Inferior parietal cortex (tissue), 1 donor: Measurements from ENCODE around the gene VSNL1.
A peak's percentile ranks its signal among the peaks of the same experiment; 100 is the strongest.
"Not testable (repeated sequence)": the region's sequence is repeated elsewhere in the genome, so short reads cannot be mapped to it uniquely, and the experiment has no call there.

ENCODE experiments used
- DNase-seq: peaks from one replicate; pipeline ENCODE4 v3.0.0-alpha.2; 2016; ENCODE audit errors: extremely low spot score

VSNL1 gene

GRCh38 chr2:17542471-17542870, 2.0 kb downstream of the VSNL1 start:
- DNase-seq, result no peak

GRCh38 chr2:17543131-17543660, 2.7 kb downstream of the VSNL1 start:
- DNase-seq, result peak; percentile 45

GRCh38 chr2:17543848-17544247, 3.4 kb downstream of the VSNL1 start:
- DNase-seq, result peak; percentile 21

GRCh38 chr2:17544256-17544655, 3.8 kb downstream of the VSNL1 start:
- DNase-seq, result peak; percentile 26

GRCh38 chr2:17545680-17546613, 5.5 kb downstream of the VSNL1 start:
- DNase-seq, result no peak

DNA sequence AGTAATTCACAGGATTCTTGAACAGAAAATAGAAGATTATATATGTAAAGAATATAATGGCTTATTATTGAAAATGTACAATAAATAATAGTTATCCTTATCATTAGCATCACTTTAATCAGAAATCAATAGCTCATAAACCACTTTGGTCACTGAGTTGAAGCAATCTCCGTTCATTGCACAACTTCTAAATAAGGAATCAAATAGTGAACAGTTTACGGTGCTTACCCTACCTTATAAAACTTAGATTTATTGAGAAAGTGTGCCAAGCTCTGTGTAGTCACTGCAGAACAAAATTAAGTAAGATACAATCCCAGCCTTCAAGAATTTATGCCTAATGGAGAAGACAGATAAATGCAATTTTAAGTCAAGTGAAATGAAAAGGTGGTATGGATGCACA, 6.7 kb downstream of the VSNL1 start:
- DNase-seq, result no peak

DNA sequence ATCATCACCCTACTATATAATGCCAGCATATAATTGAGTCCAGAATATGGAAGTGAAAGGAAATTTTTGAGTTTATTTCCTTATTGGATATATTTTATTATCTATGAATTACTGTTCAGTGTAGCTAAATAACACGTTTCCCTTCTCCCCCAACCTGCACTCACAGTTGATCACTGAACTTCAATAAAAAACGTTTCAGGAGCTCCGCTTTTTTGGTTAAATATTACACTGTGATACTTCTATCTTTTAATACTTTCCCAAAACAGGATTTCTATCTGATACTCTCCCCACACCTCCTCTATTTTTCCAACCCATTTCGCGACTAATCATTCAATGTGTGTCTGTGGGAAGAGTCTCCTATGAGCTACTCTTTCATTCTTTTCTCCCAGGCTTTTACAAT, 7.2 kb downstream of the VSNL1 start:
- DNase-seq, result no peak

DNA sequence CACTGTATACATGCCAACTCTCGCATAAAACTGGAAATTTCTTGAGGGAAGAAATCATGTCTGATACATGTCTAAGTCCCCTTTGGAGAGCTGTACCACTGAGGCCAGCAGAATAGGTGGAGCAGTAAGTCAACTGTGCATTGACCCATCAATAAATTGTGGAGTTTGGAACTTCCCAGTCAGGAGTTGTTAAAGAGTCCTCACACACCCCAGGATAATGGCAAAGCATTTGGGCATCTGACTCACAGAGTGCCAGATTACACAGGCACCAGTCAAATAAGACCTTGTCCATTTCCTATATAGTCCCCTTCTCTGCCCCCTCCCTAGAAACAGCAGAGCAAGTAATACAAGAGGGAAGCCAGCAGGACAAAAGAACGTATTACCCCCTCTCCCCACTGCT, 10.4 kb downstream of the VSNL1 start:
- no peak for DNase-seq

GRCh38 chr2:17555150-17555549, 14.7 kb downstream of the VSNL1 start:
- no peak for DNase-seq

DNA sequence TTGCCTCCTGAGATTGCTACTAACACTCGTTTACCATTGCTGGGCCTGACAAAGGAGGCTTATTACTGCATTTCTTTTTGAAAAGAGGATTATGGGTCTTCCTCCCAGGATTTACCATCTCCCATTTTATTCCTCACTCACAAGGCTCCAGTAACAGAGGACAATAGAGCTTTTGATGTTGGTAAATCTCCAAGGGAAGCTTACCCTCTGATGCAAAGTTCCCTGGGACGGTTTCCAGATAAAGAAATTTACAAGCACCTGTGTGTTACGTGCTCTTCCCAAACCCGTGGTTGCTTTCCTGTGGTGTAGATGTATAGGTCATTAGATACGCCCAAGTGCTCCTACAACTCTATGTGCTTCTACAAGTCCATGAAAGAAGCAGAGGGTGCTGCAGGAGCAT, 17.1 kb downstream of the VSNL1 start:
- no peak for DNase-seq

DNA sequence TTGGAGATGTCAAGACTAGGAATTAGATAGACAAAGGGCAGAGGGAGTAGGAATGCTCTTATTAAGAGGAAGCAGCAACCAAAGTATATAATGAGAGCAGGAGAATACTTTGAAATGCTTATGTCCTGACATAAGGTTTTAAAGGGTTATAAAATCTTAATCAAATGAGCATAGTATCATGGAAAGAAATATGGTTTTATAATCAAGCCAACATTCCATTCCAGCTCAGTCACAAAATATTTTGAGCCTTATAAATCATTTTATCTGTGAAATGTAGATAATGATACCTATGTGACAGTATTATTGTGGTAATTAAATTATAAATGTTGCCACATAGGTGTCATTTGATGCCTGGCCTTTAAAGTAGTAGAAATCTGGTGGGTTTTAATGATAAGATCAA, 17.6 kb downstream of the VSNL1 start:
- DNase-seq, result no peak

GRCh38 chr2:17558878-17559277, 18.4 kb downstream of the VSNL1 start:
- DNase-seq, result no peak

DNA sequence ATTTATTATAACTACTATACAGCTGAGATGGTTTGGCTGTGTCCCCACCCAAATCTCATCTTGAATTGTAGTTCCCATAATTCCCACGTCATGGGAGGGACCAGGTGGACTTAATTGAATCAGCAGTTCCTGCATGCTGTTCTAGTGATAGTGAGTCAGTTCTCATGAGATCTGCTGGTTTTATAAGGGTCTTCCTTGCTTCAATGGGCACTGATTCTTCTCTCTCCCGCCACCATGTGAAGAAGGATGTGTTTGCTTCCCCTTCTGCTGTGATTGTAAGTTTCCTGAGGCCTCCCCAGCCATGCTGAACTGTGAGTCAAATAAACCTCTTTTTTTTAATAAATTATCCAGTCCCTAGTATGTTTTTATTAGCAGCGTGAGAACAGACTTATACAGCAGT, 25.2 kb downstream of the VSNL1 start:
- DNase-seq, result not testable (repeated sequence)

- no peak for DNase-seq
Observed at GRCh38 chr2:17571681-17572080, 31.2 kb downstream of the VSNL1 start.

- DNase-seq, result no peak
Observed at GRCh38 chr2:17573085-17573803, 32.7 kb downstream of the VSNL1 start.

DNA sequence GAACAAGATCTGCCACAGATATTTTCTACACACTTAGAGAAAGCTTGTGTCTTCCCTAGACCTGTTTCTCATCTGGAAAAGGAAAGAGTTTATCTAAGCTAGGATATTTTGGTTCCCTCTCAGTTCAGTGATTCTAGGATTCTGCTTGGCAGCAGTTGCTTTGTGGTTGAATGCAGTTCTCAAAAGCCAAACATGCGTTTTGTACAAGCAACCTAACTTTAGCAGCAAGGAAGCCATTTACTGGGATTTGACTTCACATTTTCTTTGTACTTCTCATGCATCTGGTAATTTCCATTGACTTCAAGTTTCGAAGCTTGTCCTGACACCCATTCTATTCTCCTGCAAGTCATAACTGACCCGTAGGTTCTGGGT, 33.3 kb downstream of the VSNL1 start:
- no peak for DNase-seq

DNA sequence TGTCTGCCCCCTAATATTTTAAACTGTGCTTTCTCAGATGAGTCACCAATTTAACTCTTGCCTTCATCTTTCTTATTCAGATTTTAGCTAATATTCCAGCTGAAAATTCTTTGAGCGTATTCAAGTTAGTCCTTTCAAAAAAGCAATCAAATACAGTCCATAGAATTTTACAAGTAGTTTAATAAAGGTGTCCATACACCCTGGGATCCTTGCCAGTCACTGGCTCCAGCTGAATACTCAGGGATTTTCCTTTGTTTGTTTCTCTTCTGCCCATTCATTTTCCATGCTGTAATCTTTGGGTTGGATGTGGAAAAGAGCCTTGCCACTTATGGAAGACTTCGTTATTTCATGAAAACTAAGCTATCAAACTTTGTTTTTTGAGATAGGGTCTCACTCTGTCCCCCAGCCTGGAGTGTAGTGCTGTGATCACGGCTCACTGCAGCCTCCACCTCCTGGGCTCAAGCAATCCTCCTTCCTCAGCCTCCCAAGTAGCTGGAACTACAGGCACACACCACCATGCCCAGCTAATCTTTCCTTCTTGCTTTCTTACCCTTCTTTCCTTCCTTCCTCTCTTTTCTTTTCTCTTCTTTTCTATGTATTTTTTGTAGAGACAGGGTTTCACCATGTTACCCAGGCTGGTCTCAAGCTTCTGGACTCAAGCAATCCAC, 34.0 kb downstream of the VSNL1 start:
- DNase-seq, result no peak

- no peak for DNase-seq
Observed at GRCh38 chr2:17576802-17577201, 36.3 kb downstream of the VSNL1 start.

GRCh38 chr2:17578466-17578928, 38.0 kb downstream of the VSNL1 start:
- DNase-seq, result no peak

GRCh38 chr2:17579605-17580318, 39.3 kb downstream of the VSNL1 start:
- DNase-seq, result no peak

DNA sequence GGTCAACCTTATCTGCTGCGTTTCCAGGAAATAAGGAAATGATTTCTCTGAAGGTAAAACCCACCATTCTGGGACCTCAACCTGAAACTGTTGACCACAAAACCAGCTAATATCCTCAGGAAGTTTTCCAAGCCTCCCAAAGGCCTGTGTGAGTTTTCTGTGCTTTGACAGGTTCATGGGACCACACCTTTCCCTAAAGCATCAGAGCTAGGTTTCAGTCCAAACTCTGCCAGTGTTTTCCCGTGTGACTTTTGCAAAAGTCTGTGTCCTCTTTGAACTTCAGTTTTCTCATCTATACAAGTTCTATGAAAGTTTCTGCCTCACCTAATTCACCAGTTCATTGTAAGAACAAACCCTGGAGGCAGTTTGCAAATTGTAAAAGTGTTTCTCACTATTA, 39.8 kb downstream of the VSNL1 start:
- no peak for DNase-seq

- DNase-seq, result no peak
Observed at GRCh38 chr2:17581831-17582230, 41.3 kb downstream of the VSNL1 start.
